HEK293 (cell line): ENCODE data around the gene CYB561D2.

Experiments
- CTCF ChIA-PET: fragments of 350-600 bp; formaldehyde crosslinking; extraction: SDS; loops from one replicate; lab custom pipeline; 2021; ENCODE audit warnings: antibody characterized with exemption; lab: Yijun Ruan, JAX
- POLR2A ChIA-PET: fragments of 300-600 bp; formaldehyde crosslinking; extraction: SDS; loops from one replicate; lab custom pipeline; 2020; ENCODE audit warnings: antibody characterized with exemption, inconsistent platforms; lab: Yijun Ruan, JAX
- H3K27ac ChIP-seq: fragments of 200-500 bp; sonication (Bioruptor generic); 2 replicates; pipeline ENCODE4 v1.5.1; 2014; ENCODE audit warnings: low read depth, low read length, control low read depth, inconsistent platforms; ENCODE audit errors: extremely low read depth
- H3K36me3 ChIP-seq, 2 experiments: fragments of 200-500 bp in 1 of 2; sonication (Bioruptor generic) in 1 of 2; 1 replicate in 1 of 2; 2 replicates in 1 of 2; pipeline ENCODE4 v1.5.1; 2014 to 2017; ENCODE audit warnings: inconsistent platforms in 2 of 2, low read length in 2 of 2; ENCODE audit not compliant: control insufficient read depth in 2 of 2, insufficient read depth in 1 of 2
- H3K4me1 ChIP-seq: fragments of 200-500 bp; sonication (Bioruptor generic); 2 replicates; pipeline ENCODE4 v1.5.1; 2014; ENCODE audit warnings: mild to moderate bottlenecking, low read length, inconsistent platforms; ENCODE audit not compliant: control insufficient read depth, insufficient read depth
- H3K4me3 ChIP-seq: 2 replicates; pipeline ENCODE4 v1.5.1; 2011; ENCODE audit warnings: low read depth, mild to moderate bottlenecking, control low read depth, low read length, moderate library complexity
- H3K9me3 ChIP-seq: fragments of 200-500 bp; sonication (Bioruptor generic); 2 replicates; pipeline ENCODE4 v1.5.1; 2014; ENCODE audit warnings: low read depth, low read length, inconsistent platforms; ENCODE audit not compliant: control insufficient read depth, insufficient read depth
- GLIS1 ChIP-seq: fragments of 450-650 bp; formaldehyde crosslinking; IDR thresholded peaks from 2 replicates; pipeline ENCODE4 v1.5.1; 2016; ENCODE audit warnings: missing biosample characterization, missing genetic modification characterization
- RBAK ChIP-seq: fragments of 450-650 bp; formaldehyde crosslinking; IDR thresholded peaks from 2 replicates; pipeline ENCODE4 v1.5.1; 2016; ENCODE audit warnings: missing biosample characterization, missing genetic modification characterization
- SETDB1 ChIP-seq: IDR thresholded peaks from one replicate; pipeline ENCODE4 v1.6.1; 2017; ENCODE audit warnings: mild to moderate bottlenecking, low read length, moderate library complexity, mixed read lengths; ENCODE audit not compliant: insufficient read length
- WT1 ChIP-seq: fragments of 450-650 bp; formaldehyde crosslinking; IDR thresholded peaks from 2 replicates; pipeline ENCODE4 v1.5.1; 2016; ENCODE audit warnings: missing biosample characterization, missing genetic modification characterization
- ZBTB44 ChIP-seq: fragments of 450-650 bp; IDR thresholded peaks from 2 replicates; pipeline ENCODE4 v1.5.1; 2018; ENCODE audit warnings: missing biosample characterization, mild to moderate bottlenecking, missing genetic modification characterization
- ZBTB48 ChIP-seq: fragments of 450-650 bp; formaldehyde crosslinking; IDR thresholded peaks from 2 replicates; pipeline ENCODE4 v1.5.1; 2016; ENCODE audit warnings: missing biosample characterization, missing genetic modification characterization
- ZBTB49 ChIP-seq: fragments of 450-650 bp; formaldehyde crosslinking; IDR thresholded peaks from 2 replicates; pipeline ENCODE4 v1.5.1; 2016; ENCODE audit warnings: missing biosample characterization, missing genetic modification characterization, low read depth
- ZNF148 ChIP-seq: fragments of 450-650 bp; formaldehyde crosslinking; IDR thresholded peaks from 2 replicates; pipeline ENCODE4 v1.5.0; 2017; ENCODE audit warnings: missing biosample characterization, missing genetic modification characterization, borderline replicate concordance
- ZNF37A ChIP-seq: fragments of 450-650 bp; IDR thresholded peaks from 2 replicates; pipeline ENCODE4 v1.5.1; 2018; ENCODE audit warnings: missing biosample characterization, missing genetic modification characterization
- ZNF48 ChIP-seq: fragments of 450-650 bp; formaldehyde crosslinking; IDR thresholded peaks from 2 replicates; pipeline ENCODE4 v1.5.1; 2016; ENCODE audit warnings: missing biosample characterization, missing genetic modification characterization
- ZNF488 ChIP-seq: fragments of 450-650 bp; formaldehyde crosslinking; IDR thresholded peaks from 2 replicates; pipeline ENCODE4 v1.5.1; 2016; ENCODE audit warnings: missing biosample characterization, missing genetic modification characterization
- ZNF530 ChIP-seq: fragments of 450-650 bp; formaldehyde crosslinking; IDR thresholded peaks from 2 replicates; pipeline ENCODE4 v1.5.1; 2016; ENCODE audit warnings: low read depth, missing biosample characterization, missing genetic modification characterization
- ZNF645 ChIP-seq: fragments of 450-650 bp; formaldehyde crosslinking; IDR thresholded peaks from 2 replicates; pipeline ENCODE4; 2016; ENCODE audit warnings: missing biosample characterization, missing genetic modification characterization
- ZNF692 ChIP-seq: fragments of 450-650 bp; formaldehyde crosslinking; IDR thresholded peaks from 2 replicates; pipeline ENCODE4 v1.5.1; 2016; ENCODE audit warnings: missing biosample characterization, missing genetic modification characterization
- ZNF701 ChIP-seq: fragments of 450-650 bp; formaldehyde crosslinking; IDR thresholded peaks from 2 replicates; pipeline ENCODE4 v1.5.1; 2016; ENCODE audit warnings: missing biosample characterization, missing genetic modification characterization
- ZNF76 ChIP-seq: fragments of 450-650 bp; formaldehyde crosslinking; IDR thresholded peaks from 2 replicates; pipeline ENCODE4; 2016; ENCODE audit warnings: low read depth, missing biosample characterization, missing genetic modification characterization, borderline replicate concordance
- ZXDB ChIP-seq: fragments of 450-650 bp; formaldehyde crosslinking; IDR thresholded peaks from 2 replicates; pipeline ENCODE4 v1.5.1; 2016; ENCODE audit warnings: missing biosample characterization, missing genetic modification characterization

CYB561D2 gene

GRCh38 chr3:50317300-50317699 lies 33.4 kb upstream of the CYB561D2 start:
- POLR2A ChIA-PET: interaction anchor here (1.0 to 3.6 kb wide), 5 partner anchors 11 to 53 kb away, joined by 3 to 12 read pairs (median 11); partner anchors contain the start of genes HYAL3, IFRD2, NAA80 and TUSC2
- H3K27ac ChIP-seq: no peak overlapping the region
- no peaks in the 10 kb centered on the region for H3K9me3 ChIP-seq
- no peak overlapping the region for H3K4me3 ChIP-seq
- CTCF ChIA-PET: interaction anchor here (0.6 to 1.0 kb wide), 2 partner anchors 18 to 26 kb away, joined by 3 to 7 read pairs; partner anchors contain the start of genes HYAL3 and NAA80
- peaks cover 7% of the 10 kb centered on the region; the same call in 1 of the 2 replicates for H3K4me1 ChIP-seq
- H3K36me3 ChIP-seq: peaks cover 0 to 38% of the 10 kb centered on the region in 2 experiments; a peak in 1 of 3 replicates
- TF ChIP-seq ZBTB48 (tag by site-specific recombination): 0 out of 2 replicates have a peak, but pooled peaks have one; percentile 36
- TF ChIP-seq ZNF76 (tag by site-specific recombination): no peak
- no peak for TF ChIP-seq ZNF37A (tag by site-specific recombination)

GRCh38 chr3:50318163-50318562 lies 32.5 kb upstream of the CYB561D2 start:
- ChIA-PET CTCF (interaction anchor here (0.6 to 1.2 kb wide), 2 partner anchors 27 to 44 kb away, joined by 3 read pairs; no protein-coding TSS in a partner anchor), POLR2A (interaction anchor here (1.6 to 3.6 kb wide), 4 partner anchors 10 to 26 kb away, joined by 8 to 12 read pairs (median 12); partner anchors contain the start of genes HYAL3, IFRD2, NAA80 and TUSC2)
- Histone ChIP-seq H3K4me1 (peaks cover 7% of the 10 kb centered on the region; the same call in 1 of the 2 replicates), H3K4me3 (no peak overlapping the region), H3K36me3 (peaks cover 0 to 38% of the 10 kb centered on the region in 2 experiments; a peak in 1 of 3 replicates), H3K27ac (no peak overlapping the region), H3K9me3 (no peaks in the 10 kb centered on the region)
- TF ChIP-seq ZXDB (tag by site-specific recombination): no peak
- TF ChIP-seq ZNF692 (tag by site-specific recombination): no peak
- no peak for TF ChIP-seq ZNF148 (tag by site-specific recombination)
- TF ChIP-seq GLIS1: 0 out of 2 replicates have a peak, but pooled peaks have one; percentile 5

- ChIA-PET CTCF (interaction anchor here (0.6 to 1.2 kb wide), 2 partner anchors 44 to 779 kb away, joined by 3 read pairs; no protein-coding TSS in a partner anchor), POLR2A (interaction anchor here (2.7 to 3.6 kb wide), 2 partner anchors 18 to 27 kb away, joined by 12 read pairs; partner anchors contain the start of gene IFRD2)
- peaks cover 7% of the 10 kb centered on the region; the same call in 1 of the 2 replicates for H3K4me1 ChIP-seq
- no peak overlapping the region for H3K27ac ChIP-seq
- no peaks in the 10 kb centered on the region for H3K9me3 ChIP-seq
- peaks cover 0 to 41% of the 10 kb centered on the region in 2 experiments; a peak in 1 of 3 replicates for H3K36me3 ChIP-seq
- H3K4me3 ChIP-seq: no peak overlapping the region
- TF ChIP-seq ZBTB44 (tag by site-specific recombination) (no peak), ZNF701 (tag by site-specific recombination) (no peak), WT1 (tag by site-specific recombination) (no peak), ZBTB49 (tag by site-specific recombination) (no peak), ZNF530 (tag by site-specific recombination) (no peak), ZNF488 (no peak), SETDB1 (no peak), ZNF645 (tag by site-specific recombination) (no peak), RBAK (tag by site-specific recombination) (no peak), ZNF48 (tag by site-specific recombination) (no peak)
Observed at GRCh38 chr3:50318615-50319014, 32.0 kb upstream of the CYB561D2 start.
